ENCODE measurements around the gene DNAAF5.

Gene DNAAF5

DNA sequence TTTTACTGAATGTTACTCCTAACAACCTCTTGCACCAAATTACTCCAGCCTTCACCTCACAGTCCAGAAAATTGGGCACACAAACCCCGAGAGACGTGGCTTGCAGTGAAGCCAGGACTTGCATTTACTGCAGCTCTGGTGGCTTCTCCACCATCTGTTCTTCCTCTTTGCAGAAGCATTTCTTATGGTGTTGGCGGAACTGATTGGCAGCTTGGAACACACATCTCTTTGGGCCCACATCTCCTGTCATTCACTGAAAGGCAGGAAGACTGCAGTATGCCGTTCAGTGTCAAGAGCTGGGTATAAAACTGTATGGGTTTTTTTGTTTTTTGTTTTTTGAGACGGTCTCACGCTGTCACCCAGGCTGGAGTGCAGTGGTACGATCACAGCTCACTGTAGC is 38.9 kb downstream of the DNAAF5 start:
- Histone ChIP-seq H3K27ac (ENCODE audit: low read depth, low read length) (no peak overlapping the region), H3K9ac (ENCODE audit: low read length in 5 of 5) (no peak overlapping the region), H3K36me3 (ENCODE audit: control insufficient read depth in 5 of 5, insufficient read depth in 5 of 5, low read length in 5 of 5) (peaks cover 0 to 77% (median 46%) of the 10 kb centered on the region in 5 donors), H3K4me1 (ENCODE audit: control insufficient read depth in 5 of 5, insufficient read depth in 5 of 5, low read length in 5 of 5) (peaks cover 0 to 16% (median 14%) of the 10 kb centered on the region in 5 donors), H3K4me3 (ENCODE audit: low read depth in 1 of 5, low read length in 5 of 5) (no peak overlapping the region), H3K27me3 (ENCODE audit: control insufficient read depth in 5 of 5, insufficient read depth in 4 of 5, low read length in 5 of 5) (no peaks in the 10 kb centered on the region), H3K9me3 (ENCODE audit: control insufficient read depth in 5 of 5, low read length in 5 of 5) (no peaks in the 10 kb centered on the region)

DNA sequence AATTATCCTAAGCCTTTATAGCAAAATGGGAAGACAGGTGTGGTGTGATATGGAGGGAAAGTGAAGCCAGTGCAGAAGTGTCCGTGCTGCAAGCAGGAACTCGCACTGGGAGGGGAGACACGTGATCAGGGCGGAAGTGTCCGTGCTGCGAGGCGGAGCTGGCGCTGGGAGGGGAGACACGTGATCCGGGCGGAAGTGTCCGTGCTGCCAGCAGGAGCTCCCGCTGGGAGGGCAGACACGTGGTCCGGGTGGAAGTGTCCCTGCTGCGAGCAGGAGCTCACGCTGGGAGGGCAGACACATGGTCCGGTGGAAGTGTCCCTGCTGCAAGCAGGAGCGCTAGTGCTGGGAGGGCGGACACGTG is 41.1 kb downstream of the DNAAF5 start:
- H3K27ac ChIP-seq (ENCODE audit: low read depth, low read length) = no peak overlapping the region
- H3K27me3 ChIP-seq (ENCODE audit: control insufficient read depth in 5 of 5, insufficient read depth in 4 of 5, low read length in 5 of 5) = no peaks in the 10 kb centered on the region
- peak overlapping the region in 3 of 5 donors; percentile 34 to 48 (median 36) for H3K4me3 ChIP-seq (ENCODE audit: low read depth in 1 of 5, low read length in 5 of 5)
- H3K9me3 ChIP-seq (ENCODE audit: control insufficient read depth in 5 of 5, low read length in 5 of 5) = no peaks in the 10 kb centered on the region
- H3K36me3 ChIP-seq (ENCODE audit: control insufficient read depth in 5 of 5, insufficient read depth in 5 of 5, low read length in 5 of 5) = peaks cover 0 to 66% (median 35%) of the 10 kb centered on the region in 5 donors
- no peak overlapping the region for H3K9ac ChIP-seq (ENCODE audit: low read length in 5 of 5)
- H3K4me1 ChIP-seq (ENCODE audit: control insufficient read depth in 5 of 5, insufficient read depth in 5 of 5, low read length in 5 of 5) = peaks cover 3 to 28% (median 25%) of the 10 kb centered on the region in 5 donors

- peak overlapping the region; percentile 71 for H3K27ac ChIP-seq (ENCODE audit: low read depth, low read length)
- no peaks in the 10 kb centered on the region for H3K27me3 ChIP-seq (ENCODE audit: control insufficient read depth in 5 of 5, insufficient read depth in 4 of 5, low read length in 5 of 5)
- H3K4me3 ChIP-seq (ENCODE audit: low read depth in 1 of 5, low read length in 5 of 5) = peak overlapping the region; percentile 40 to 68 (median 42)
- peak overlapping the region in 1 of 5 donors; percentile 47 for H3K9ac ChIP-seq (ENCODE audit: low read length in 5 of 5)
- no peaks in the 10 kb centered on the region for H3K9me3 ChIP-seq (ENCODE audit: control insufficient read depth in 5 of 5, low read length in 5 of 5)
- peaks cover 0 to 64% (median 35%) of the 10 kb centered on the region in 5 donors for H3K36me3 ChIP-seq (ENCODE audit: control insufficient read depth in 5 of 5, insufficient read depth in 5 of 5, low read length in 5 of 5)
- H3K4me1 ChIP-seq (ENCODE audit: control insufficient read depth in 5 of 5, insufficient read depth in 5 of 5, low read length in 5 of 5) = peaks cover 3 to 28% (median 25%) of the 10 kb centered on the region in 5 donors
Measured at GRCh38 chr7:767941-768731, 41.6 kb downstream of the DNAAF5 start.

- no peaks in the 10 kb centered on the region for H3K9me3 ChIP-seq (ENCODE audit: control insufficient read depth in 5 of 5, low read length in 5 of 5)
- peak overlapping the region in 1 of 5 donors; percentile 47 for H3K9ac ChIP-seq (ENCODE audit: low read length in 5 of 5)
- no peaks in the 10 kb centered on the region for H3K27me3 ChIP-seq (ENCODE audit: control insufficient read depth in 5 of 5, insufficient read depth in 4 of 5, low read length in 5 of 5)
- H3K4me1 ChIP-seq (ENCODE audit: control insufficient read depth in 5 of 5, insufficient read depth in 5 of 5, low read length in 5 of 5) = peaks cover 3 to 28% (median 25%) of the 10 kb centered on the region in 5 donors
- H3K27ac ChIP-seq (ENCODE audit: low read depth, low read length) = peak overlapping the region; percentile 71
- H3K36me3 ChIP-seq (ENCODE audit: control insufficient read depth in 5 of 5, insufficient read depth in 5 of 5, low read length in 5 of 5) = peaks cover 0 to 62% (median 30%) of the 10 kb centered on the region in 5 donors
- peak overlapping the region; percentile 40 to 68 (median 42) for H3K4me3 ChIP-seq (ENCODE audit: low read depth in 1 of 5, low read length in 5 of 5)
Measured at GRCh38 chr7:768881-769504, 42.5 kb downstream of the DNAAF5 start.

DNA sequence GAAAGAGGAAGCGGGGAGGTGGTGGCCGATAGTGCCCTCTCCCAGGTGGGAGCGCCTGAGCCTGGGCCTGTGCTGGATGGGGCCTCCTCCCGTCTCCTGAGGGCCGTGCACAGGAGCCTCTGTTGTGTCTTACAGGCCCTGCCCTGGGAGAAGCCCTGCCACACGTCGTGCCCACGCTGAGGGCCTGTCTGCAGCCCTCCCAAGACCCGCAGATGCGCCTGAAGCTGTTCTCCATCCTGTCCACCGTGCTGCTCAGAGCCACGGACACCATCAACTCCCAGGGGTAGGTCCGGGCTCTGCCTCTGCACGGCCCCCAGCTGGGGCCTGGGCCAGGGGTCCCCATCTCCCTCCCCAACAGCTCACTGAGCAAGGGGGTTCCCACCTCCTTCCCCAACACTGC is 43.8 kb downstream of the DNAAF5 start:
- H3K27ac ChIP-seq (ENCODE audit: low read depth, low read length) = no peak overlapping the region
- H3K36me3 ChIP-seq (ENCODE audit: control insufficient read depth in 5 of 5, insufficient read depth in 5 of 5, low read length in 5 of 5) = peaks cover 0 to 55% (median 21%) of the 10 kb centered on the region in 5 donors
- no peaks in the 10 kb centered on the region for H3K27me3 ChIP-seq (ENCODE audit: control insufficient read depth in 5 of 5, insufficient read depth in 4 of 5, low read length in 5 of 5)
- peaks cover 3 to 28% (median 25%) of the 10 kb centered on the region in 5 donors for H3K4me1 ChIP-seq (ENCODE audit: control insufficient read depth in 5 of 5, insufficient read depth in 5 of 5, low read length in 5 of 5)
- no peak overlapping the region for H3K4me3 ChIP-seq (ENCODE audit: low read depth in 1 of 5, low read length in 5 of 5)
- H3K9me3 ChIP-seq (ENCODE audit: control insufficient read depth in 5 of 5, low read length in 5 of 5) = no peaks in the 10 kb centered on the region
- H3K9ac ChIP-seq (ENCODE audit: low read length in 5 of 5) = no peak overlapping the region

DNA sequence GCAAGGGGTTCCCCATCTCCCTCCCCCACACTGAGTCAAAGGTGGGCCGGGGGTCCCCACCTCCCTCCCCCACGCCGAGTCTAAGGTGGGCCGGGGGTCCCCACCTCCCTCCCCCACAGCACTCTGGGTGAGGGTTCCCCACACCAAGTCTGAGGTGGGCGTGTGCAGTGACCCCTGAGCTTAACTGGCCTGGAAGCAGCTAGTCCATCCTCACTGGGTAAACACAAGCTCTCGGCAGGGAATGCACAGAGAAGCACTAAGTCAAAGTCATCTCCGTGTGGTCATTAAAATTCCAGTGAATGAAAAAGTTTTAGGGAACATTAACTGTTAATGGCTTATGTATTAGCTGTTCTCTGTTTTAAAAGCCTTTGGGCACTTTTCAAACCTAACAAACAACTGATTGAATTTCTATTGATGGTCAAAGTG is 44.3 kb downstream of the DNAAF5 start:
- peak overlapping the region in 1 of 5 donors; percentile 30 for H3K9ac ChIP-seq (ENCODE audit: low read length in 5 of 5)
- H3K4me1 ChIP-seq (ENCODE audit: control insufficient read depth in 5 of 5, insufficient read depth in 5 of 5, low read length in 5 of 5) = peaks cover 3 to 28% (median 25%) of the 10 kb centered on the region in 5 donors
- H3K4me3 ChIP-seq (ENCODE audit: low read depth in 1 of 5, low read length in 5 of 5) = no peak overlapping the region
- no peaks in the 10 kb centered on the region for H3K9me3 ChIP-seq (ENCODE audit: control insufficient read depth in 5 of 5, low read length in 5 of 5)
- H3K36me3 ChIP-seq (ENCODE audit: control insufficient read depth in 5 of 5, insufficient read depth in 5 of 5, low read length in 5 of 5) = peaks cover 0 to 55% (median 21%) of the 10 kb centered on the region in 5 donors
- no peaks in the 10 kb centered on the region for H3K27me3 ChIP-seq (ENCODE audit: control insufficient read depth in 5 of 5, insufficient read depth in 4 of 5, low read length in 5 of 5)
- H3K27ac ChIP-seq (ENCODE audit: low read depth, low read length) = no peak overlapping the region

- H3K4me3 ChIP-seq (ENCODE audit: low read depth in 1 of 5, low read length in 5 of 5) = no peak overlapping the region
- peaks cover 0 to 53% (median 20%) of the 10 kb centered on the region in 5 donors for H3K36me3 ChIP-seq (ENCODE audit: control insufficient read depth in 5 of 5, insufficient read depth in 5 of 5, low read length in 5 of 5)
- no peaks in the 10 kb centered on the region for H3K27me3 ChIP-seq (ENCODE audit: control insufficient read depth in 5 of 5, insufficient read depth in 4 of 5, low read length in 5 of 5)
- H3K4me1 ChIP-seq (ENCODE audit: control insufficient read depth in 5 of 5, insufficient read depth in 5 of 5, low read length in 5 of 5) = peaks cover 3 to 28% (median 25%) of the 10 kb centered on the region in 5 donors
- peak overlapping the region in 1 of 5 donors; percentile 30 for H3K9ac ChIP-seq (ENCODE audit: low read length in 5 of 5)
- no peaks in the 10 kb centered on the region for H3K9me3 ChIP-seq (ENCODE audit: control insufficient read depth in 5 of 5, low read length in 5 of 5)
- no peak overlapping the region for H3K27ac ChIP-seq (ENCODE audit: low read depth, low read length)
Measured at GRCh38 chr7:771234-772004, 44.9 kb downstream of the DNAAF5 start.

GRCh38 chr7:772005-772294 is 45.5 kb downstream of the DNAAF5 start:
- no peaks in the 10 kb centered on the region for H3K9me3 ChIP-seq (ENCODE audit: control insufficient read depth in 5 of 5, low read length in 5 of 5)
- peaks cover 0 to 56% (median 24%) of the 10 kb centered on the region in 5 donors for H3K36me3 ChIP-seq (ENCODE audit: control insufficient read depth in 5 of 5, insufficient read depth in 5 of 5, low read length in 5 of 5)
- no peak overlapping the region for H3K9ac ChIP-seq (ENCODE audit: low read length in 5 of 5)
- H3K27me3 ChIP-seq (ENCODE audit: control insufficient read depth in 5 of 5, insufficient read depth in 4 of 5, low read length in 5 of 5) = no peaks in the 10 kb centered on the region
- H3K4me1 ChIP-seq (ENCODE audit: control insufficient read depth in 5 of 5, insufficient read depth in 5 of 5, low read length in 5 of 5) = peaks cover 3 to 28% (median 25%) of the 10 kb centered on the region in 5 donors
- no peak overlapping the region for H3K27ac ChIP-seq (ENCODE audit: low read depth, low read length)
- H3K4me3 ChIP-seq (ENCODE audit: low read depth in 1 of 5, low read length in 5 of 5) = no peak overlapping the region

DNA sequence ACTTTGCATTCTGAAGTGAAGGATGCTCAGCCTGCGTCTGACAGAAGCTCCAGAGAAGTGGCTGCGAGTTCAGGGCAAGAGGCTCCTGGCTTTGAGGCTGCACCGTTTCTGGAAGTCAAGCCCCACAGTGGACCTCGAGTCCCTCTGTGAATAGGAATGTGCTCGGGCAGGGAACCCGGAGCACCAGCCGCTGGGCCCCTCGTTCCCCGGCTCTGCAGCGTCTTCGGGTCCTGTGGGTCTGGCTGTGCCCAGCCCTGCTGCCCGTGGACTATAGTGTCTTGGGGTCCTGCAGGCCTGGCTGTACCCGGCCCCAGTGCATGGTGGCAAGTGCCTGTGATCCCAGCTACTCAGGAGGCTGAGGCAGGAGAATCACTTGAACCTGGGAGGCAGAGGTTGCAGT is 45.9 kb downstream of the DNAAF5 start:
- H3K36me3 ChIP-seq (ENCODE audit: control insufficient read depth in 5 of 5, insufficient read depth in 5 of 5, low read length in 5 of 5) = peaks cover 0 to 59% (median 26%) of the 10 kb centered on the region in 5 donors
- H3K27ac ChIP-seq (ENCODE audit: low read depth, low read length) = no peak overlapping the region
- H3K9ac ChIP-seq (ENCODE audit: low read length in 5 of 5) = no peak overlapping the region
- no peak overlapping the region for H3K4me3 ChIP-seq (ENCODE audit: low read depth in 1 of 5, low read length in 5 of 5)
- no peaks in the 10 kb centered on the region for H3K27me3 ChIP-seq (ENCODE audit: control insufficient read depth in 5 of 5, insufficient read depth in 4 of 5, low read length in 5 of 5)
- no peaks in the 10 kb centered on the region for H3K9me3 ChIP-seq (ENCODE audit: control insufficient read depth in 5 of 5, low read length in 5 of 5)
- peaks cover 3 to 26% (median 25%) of the 10 kb centered on the region in 5 donors for H3K4me1 ChIP-seq (ENCODE audit: control insufficient read depth in 5 of 5, insufficient read depth in 5 of 5, low read length in 5 of 5)

Data from subcutaneous abdominal adipose tissue (tissue), 5 donors.